GM12878 (cell line): ENCODE results near the gene PPP2R5B. TPM values are rescaled to one million over a fixed set of nuclear protein-coding genes. Genes with fewer than 3 reads are reported as not detected.

Source experiments
- ATAC-seq: fragments of 200-7000 bp; cut with Tn5 transposase; 3 replicates; pipeline ENCODE4 v1.9.1; 2020; ENCODE audit warnings: mild to moderate bottlenecking, moderate library complexity
- BruUV-seq: library from RNA; stranded (reverse); fragments of 400-500 nt; replicated peaks from 2 replicates; lab custom pipeline; 2021; lab: Mats Ljungman, UMichigan
- CTCF ChIA-PET: fragments of 300-600 bp; sonication (Branson Sonifier 250); formaldehyde crosslinking; extraction: SDS; loops from one replicate; lab custom pipeline; 2021; ENCODE audit warnings: inconsistent platforms; lab: Yijun Ruan, JAX
- POLR2A ChIA-PET: fragments of 350-600 bp; formaldehyde crosslinking; extraction: SDS; loops from one replicate; lab custom pipeline; 2021; ENCODE audit warnings: inconsistent platforms; lab: Charles Lee
- RAD21 ChIA-PET: fragments of 300-600 bp; sonication (Branson Sonifier 250); formaldehyde crosslinking; loops from one replicate; lab custom pipeline; 2023; ENCODE audit warnings: antibody characterized with exemption; ENCODE audit not compliant: unreplicated experiment; lab: Charles Lee
- SMC1A ChIA-PET: fragments of 300-600 bp; sonication (Branson Sonifier 250); formaldehyde crosslinking; loops from one replicate; lab custom pipeline; 2023; ENCODE audit not compliant: unreplicated experiment, uncharacterized antibody; lab: Charles Lee
- DNase-seq: peaks from one replicate; pipeline ENCODE4 v3.0.0-alpha.2; 2011; ENCODE audit warnings: low read depth, low spot score
- FAIRE-seq: peaks from 3 replicates; lab custom pipeline; 2011; peaks lifted over from hg19 to GRCh38; lab: Jason Lieb, UNC
- H2AFZ ChIP-seq: 2 replicates; pipeline ENCODE4 v1.6.0; 2011; ENCODE audit warnings: low read depth, low read length, control low read depth; ENCODE audit not compliant: control insufficient read depth
- H3K27ac ChIP-seq: 2 replicates; pipeline ENCODE4 v1.5.1; 2011; ENCODE audit warnings: control low read depth; ENCODE audit not compliant: control insufficient read depth, insufficient read depth
- H3K27me3 ChIP-seq, 2 experiments: replicated peaks in 1 of 2; 2 replicates each; pipeline versions ENCODE4 v1.6.0 to v1.6.1; 2011; ENCODE audit warnings: low read length in 1 of 2; ENCODE audit not compliant: control insufficient read depth in 2 of 2, insufficient read depth in 2 of 2
- H3K36me3 ChIP-seq, 2 experiments: 2 replicates each; pipeline ENCODE4 v1.5.1; 2011; ENCODE audit warnings: low read length in 1 of 2; ENCODE audit not compliant: control insufficient read depth in 2 of 2, insufficient read depth in 2 of 2
- H3K4me1 ChIP-seq: 2 replicates; pipeline ENCODE4 v1.6.1; 2011; ENCODE audit warnings: mild to moderate bottlenecking, low read length, moderate library complexity, mixed read lengths; ENCODE audit not compliant: control insufficient read depth, insufficient read depth
- H3K4me2 ChIP-seq: 2 replicates; pipeline ENCODE4 v1.6.0; 2011; ENCODE audit warnings: control low read depth; ENCODE audit not compliant: control insufficient read depth, insufficient read depth
- H3K4me3 ChIP-seq: fragments of 200-600 bp; sonication (generic); 2 replicates; pipeline ENCODE4 v1.5.1; 2016
- H3K79me2 ChIP-seq: 2 replicates; pipeline ENCODE4 v1.6.0; 2011; ENCODE audit warnings: low read length; ENCODE audit not compliant: control insufficient read depth, insufficient read depth
- H3K9ac ChIP-seq: 2 replicates; pipeline ENCODE4 v1.8.0; 2011; ENCODE audit warnings: low read length, control low read depth, mixed read lengths; ENCODE audit not compliant: control insufficient read depth, insufficient read depth
- H3K9me3 ChIP-seq: replicated peaks from 3 replicates; pipeline ENCODE4 v1.5.1; 2011; ENCODE audit warnings: mild to moderate bottlenecking, low read length; ENCODE audit not compliant: control insufficient read depth, insufficient read depth
- H4K20me1 ChIP-seq: 2 replicates; pipeline ENCODE4 v1.6.0; 2011; ENCODE audit not compliant: control insufficient read depth, insufficient read depth
- BCL3 ChIP-seq: IDR thresholded peaks from 2 replicates; pipeline ENCODE4 v1.6.1; 2011; ENCODE audit warnings: borderline replicate concordance, low read depth, mild to moderate bottlenecking, moderate library complexity, low read length; ENCODE audit not compliant: insufficient read depth, poor library complexity, severe bottlenecking
- CHD2 ChIP-seq: IDR thresholded peaks from 2 replicates; pipeline ENCODE4 v1.6.1; 2011; ENCODE audit warnings: low read depth, low read length, improper control_type of control experiment, borderline replicate concordance
- EP300 ChIP-seq, 2 experiments: fragments of 150-350 bp in 1 of 2; IDR thresholded peaks; 2 replicates each; pipeline ENCODE4 v1.6.1; 2011 to 2012; ENCODE audit warnings: low read depth in 2 of 2, low read length in 2 of 2, borderline replicate concordance in 1 of 2, improper control_type of control experiment in 1 of 2, inconsistent platforms in 1 of 2; ENCODE audit not compliant: control insufficient read depth in 1 of 2
- ESRRA ChIP-seq: IDR thresholded peaks from 2 replicates; pipeline ENCODE4 v1.6.1; 2012; ENCODE audit warnings: mild to moderate bottlenecking, low read length, improper control_type of control experiment
- FOS ChIP-seq: IDR thresholded peaks from 3 replicates; pipeline ENCODE4 v1.6.1; 2011; ENCODE audit warnings: borderline replicate concordance; ENCODE audit not compliant: insufficient read length; ENCODE audit errors: extremely low read depth
- GATAD2B ChIP-seq: fragments of 450-650 bp; conservative IDR thresholded peaks from 2 replicates; pipeline ENCODE4 v1.6.1; 2017; ENCODE audit warnings: low read depth, mild to moderate bottlenecking, moderate library complexity
- HCFC1 ChIP-seq: fragments of 150-350 bp; IDR thresholded peaks from 2 replicates; pipeline ENCODE4 v1.6.1; 2014; ENCODE audit warnings: low read length
- MEF2B ChIP-seq: fragments of 450-650 bp; IDR thresholded peaks from 2 replicates; pipeline ENCODE4 v1.6.1; 2018; ENCODE audit warnings: mild to moderate bottlenecking, moderate library complexity; ENCODE audit not compliant: partially characterized antibody, poor library complexity, severe bottlenecking
- MTA2 ChIP-seq: fragments of 450-650 bp; IDR thresholded peaks from 2 replicates; pipeline ENCODE4 v1.6.1; 2016; ENCODE audit warnings: low read depth, mild to moderate bottlenecking, moderate library complexity
- MTA3 ChIP-seq: IDR thresholded peaks from 2 replicates; pipeline ENCODE4 v1.6.1; 2012; ENCODE audit warnings: low read length, inconsistent platforms, borderline replicate concordance
- MXI1 ChIP-seq: fragments of 150-350 bp; IDR thresholded peaks from 2 replicates; pipeline ENCODE4 v1.6.1; 2011; ENCODE audit warnings: low read depth, mild to moderate bottlenecking, inconsistent platforms, low read length, improper control_type of control experiment
- NR2C1 ChIP-seq: fragments of 450-650 bp; IDR thresholded peaks from 2 replicates; pipeline ENCODE4 v1.6.1; 2017; ENCODE audit warnings: antibody characterized with exemption, mild to moderate bottlenecking, moderate library complexity
- RFX5 ChIP-seq: IDR thresholded peaks from 2 replicates; pipeline ENCODE4 v1.6.1; 2011; ENCODE audit warnings: low read depth, low read length, improper control_type of control experiment
- SMARCA5 ChIP-seq: fragments of 450-650 bp; IDR thresholded peaks from 2 replicates; pipeline ENCODE4 v1.6.1; 2017; ENCODE audit warnings: mild to moderate bottlenecking
- ZNF207 ChIP-seq: fragments of 450-650 bp; IDR thresholded peaks from 2 replicates; pipeline ENCODE4 v1.6.1; 2014; ENCODE audit warnings: antibody characterized with exemption, mild to moderate bottlenecking, borderline replicate concordance
- ZNF24 ChIP-seq: fragments of 450-650 bp; IDR thresholded peaks from 2 replicates; pipeline ENCODE4 v1.6.1; 2017; ENCODE audit warnings: antibody characterized with exemption, mild to moderate bottlenecking
- ZNF622 ChIP-seq: fragments of 450-650 bp; IDR thresholded peaks from 2 replicates; pipeline ENCODE4 v1.6.1; 2017; ENCODE audit warnings: mild to moderate bottlenecking, inconsistent platforms
- WGBS: methylation state at CpG from one replicate; pipeline ENCODE4 v1.1.6; 2016; ENCODE audit warnings: low lambda C conversion rate; ENCODE audit not compliant: insufficient replicate concordance, insufficient coverage; ENCODE audit errors: missing lambda C conversion rate; 5-methylcytosine and 5-hydroxymethylcytosine counted together
- in situ Hi-C: fragments of 300-500 bp; cut with MboI; formaldehyde crosslinking; loops from 9 replicates; pipeline ENCODE4 v1.14.3; 2018; ENCODE audit warnings: mixed read lengths
- intact Hi-C: fragments of 100-400 bp; cut with micrococcal nuclease; formaldehyde crosslinking; loops from one replicate; pipeline ENCODE4 v1.14.2; 2022; ENCODE audit not compliant: unreplicated experiment
- polyA plus RNA-seq, 11 experiments: library from polyadenylated mRNA; depleted of rRNA in 4 of 11; unstranded in 6 of 11; stranded (reverse) in 5 of 11; fragments of >200 nt; fragmentation: Nextera tagmentation in 4 of 11; fragmentation: Illumina TruSeq in 1 of 11; extraction: Ambion mirVana in 4 of 11; extraction: Trizol in 1 of 11; gene quantifications; 1 replicate in 1 of 11; 2 replicates in 10 of 11; pipeline versions ENCODE4 v1.2.1 to v1.2.3, GENCODE V29; 2011 to 2016; ENCODE audit warnings: inconsistent platforms in 2 of 11, missing spikeins in 2 of 11, low read depth in 1 of 11
- total RNA-seq, 4 experiments: library from RNA; depleted of rRNA in 3 of 4; stranded (reverse); fragments of >200 nt in 3 of 4; fragmentation: Illumina TruSeq in 1 of 4; extraction: Trizol in 1 of 4; gene quantifications; 2 replicates each; pipeline versions ENCODE4 v1.2.1 to v1.2.3, GENCODE V29; 2013 to 2021

PPP2R5B gene
- total and polyA plus RNA-seq, 10 of the 15 experiments (the other 5 are each of a cell fraction or from before 2014, with no cell fraction given) = 0.08 to 6.7 (median 2.0) TPM

GRCh38 chr11:64934682-64935358 is 10.3 kb downstream of the PPP2R5B start:
- in situ Hi-C loops = no loop called here

GRCh38 chr11:64935359-64936081 is 11.0 kb downstream of the PPP2R5B start, which contains the start of gene GPHA2:
Gene GPHA2, minus strand, starts transcription at chr11:64935893. Its CDS starts 433 bp downstream, at chr11:64935460.
- ChIA-PET RAD21 (no interaction called here), CTCF (interaction anchor here (1.0 kb wide), 1 partner anchor 87 kb away, joined by 4 read pairs; no protein-coding TSS in a partner anchor), SMC1A (no interaction called here), POLR2A (no interaction called here)
- no peaks in the 10 kb centered on the region for H3K36me3 ChIP-seq
- intact Hi-C loops = no loop called here
- BruUV-seq = no TSS peak
- no peaks in the 10 kb centered on the region for H3K79me2 ChIP-seq
- in situ Hi-C loops = no loop called here
- no peaks in the 10 kb centered on the region for H3K4me1 ChIP-seq
- no peaks in the 10 kb centered on the region for H4K20me1 ChIP-seq
- FAIRE-seq (no peak), ATAC-seq (no peak), DNase-seq (no peak)
- H3K4me3 ChIP-seq = no peak within 1 kb of the TSS
- no peak within 1 kb of the TSS for H3K27ac ChIP-seq
- no peaks in the 10 kb centered on the region for H3K9me3 ChIP-seq
- H3K27me3 ChIP-seq = peaks cover 0 to 1% of the 10 kb centered on the region in 2 experiments; a peak in 1 of 4 replicates
- H2AFZ ChIP-seq = no peak within 1 kb of the TSS
- WGBS = 73% methylated on average over 14 of the region's 14 CpGs
- no peak within 1 kb of the TSS for H3K4me2 ChIP-seq
- no peak within 1 kb of the TSS for H3K9ac ChIP-seq
- TF ChIP-seq FOS (no peak), NR2C1 (no peak), GATAD2B (no peak), CHD2 (no peak), ZNF207 (no peak), MEF2B (no peak), HCFC1 (no peak), ESRRA (no peak), BCL3 (no peak), EP300 (IDR thresholded peaks at IDR 0.05; ENCODE audit: borderline replicate concordance in 1 of 2, control insufficient read depth in 1 of 2, low read depth in 2 of 2, low read length in 2 of 2) (no peak)

More at GRCh38 chr11:64934682-64935358, 10.3 kb downstream of the PPP2R5B start:
- H3K27me3 ChIP-seq = peaks cover 0 to 1% of the 10 kb centered on the region in 2 experiments; a peak in 1 of 4 replicates
- CTCF ChIA-PET = interaction anchor here (1.5 to 1.6 kb wide), 2 partner anchors 10 to 87 kb away, joined by 3 read pairs; no protein-coding TSS in a partner anchor
- no peak for DNase-seq
- no peak overlapping the region for H3K4me2 ChIP-seq
- H2AFZ ChIP-seq = no peak overlapping the region
- ATAC-seq = no peak
- no peaks in the 10 kb centered on the region for H3K9me3 ChIP-seq
- H3K79me2 ChIP-seq = no peaks in the 10 kb centered on the region
- no TSS peak for BruUV-seq
- no peak overlapping the region for H3K9ac ChIP-seq
- intact Hi-C loops = no loop called here
- H3K4me1 ChIP-seq = no peaks in the 10 kb centered on the region
- 74% methylated on average over 23 of the region's 27 CpGs for WGBS
- no peak for FAIRE-seq
- SMC1A ChIA-PET = no interaction called here
- RAD21 ChIA-PET = interaction anchor here (0.6 to 0.8 kb wide), 2 partner anchors 10 to 31 kb away, joined by 3 read pairs; partner anchors contain the start of gene PPP2R5B
- H3K36me3 ChIP-seq = no peaks in the 10 kb centered on the region; a peak in 1 of 4 replicates
- POLR2A ChIA-PET = no interaction called here
- TF ChIP-seq ZNF622 (no peak), ZNF24 (no peak), SMARCA5 (no peak), MXI1 (no peak), MTA2 (no peak), RFX5 (no peak), MTA3 (no peak)
- H3K4me3 ChIP-seq = no peak overlapping the region
- H4K20me1 ChIP-seq = no peaks in the 10 kb centered on the region
- no peak overlapping the region for H3K27ac ChIP-seq
